ENCODE results near the gene PRR36.

DNA sequence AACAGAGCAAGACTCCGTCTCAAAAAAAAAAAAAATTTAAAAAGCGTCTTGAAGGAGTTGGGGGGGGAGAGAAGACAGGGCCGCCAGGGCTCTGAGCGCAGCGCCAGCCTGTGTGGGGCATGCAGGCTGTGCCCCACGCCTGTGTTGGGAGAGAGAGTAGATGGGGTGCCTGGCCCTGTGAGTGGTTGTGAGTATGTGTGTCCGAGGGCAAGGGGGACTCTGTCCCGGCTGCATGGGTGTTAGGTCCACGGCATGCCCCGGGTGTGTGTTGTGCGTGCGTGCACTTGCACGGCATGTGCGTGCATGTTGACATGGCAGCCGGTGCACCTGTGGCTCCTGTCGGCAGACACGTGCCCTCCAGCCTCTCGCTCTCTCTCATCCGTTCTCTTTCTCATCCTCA, 32.9 kb upstream of the PRR36 start:
- TF ChIP-seq FOXK1 (CRISPR knock-in tag; IDR thresholded peaks at IDR 0.05) (no peak), ZNF121 (CRISPR knock-in tag; IDR thresholded peaks at IDR 0.05) (no peak), FOXJ3 (CRISPR knock-in tag; IDR thresholded peaks at IDR 0.05; ENCODE audit: borderline replicate concordance) (no peak), SP1 (CRISPR knock-in tag; conservative IDR thresholded peaks at IDR 0.05) (no peak), TEAD4 (CRISPR knock-in tag; IDR thresholded peaks at IDR 0.05) (no peak)
- TF ChIP-seq, protein P1, sequence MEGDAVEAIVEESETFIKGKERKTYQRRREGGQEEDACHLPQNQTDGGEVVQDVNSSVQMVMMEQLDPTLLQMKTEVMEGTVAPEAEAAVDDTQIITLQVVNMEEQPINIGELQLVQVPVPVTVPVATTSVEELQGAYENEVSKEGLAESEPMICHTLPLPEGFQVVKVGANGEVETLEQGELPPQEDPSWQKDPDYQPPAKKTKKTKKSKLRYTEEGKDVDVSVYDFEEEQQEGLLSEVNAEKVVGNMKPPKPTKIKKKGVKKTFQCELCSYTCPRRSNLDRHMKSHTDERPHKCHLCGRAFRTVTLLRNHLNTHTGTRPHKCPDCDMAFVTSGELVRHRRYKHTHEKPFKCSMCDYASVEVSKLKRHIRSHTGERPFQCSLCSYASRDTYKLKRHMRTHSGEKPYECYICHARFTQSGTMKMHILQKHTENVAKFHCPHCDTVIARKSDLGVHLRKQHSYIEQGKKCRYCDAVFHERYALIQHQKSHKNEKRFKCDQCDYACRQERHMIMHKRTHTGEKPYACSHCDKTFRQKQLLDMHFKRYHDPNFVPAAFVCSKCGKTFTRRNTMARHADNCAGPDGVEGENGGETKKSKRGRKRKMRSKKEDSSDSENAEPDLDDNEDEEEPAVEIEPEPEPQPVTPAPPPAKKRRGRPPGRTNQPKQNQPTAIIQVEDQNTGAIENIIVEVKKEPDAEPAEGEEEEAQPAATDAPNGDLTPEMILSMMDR (IDR thresholded peaks at IDR 0.05), result no peak
- TF ChIP-seq, protein P2, sequence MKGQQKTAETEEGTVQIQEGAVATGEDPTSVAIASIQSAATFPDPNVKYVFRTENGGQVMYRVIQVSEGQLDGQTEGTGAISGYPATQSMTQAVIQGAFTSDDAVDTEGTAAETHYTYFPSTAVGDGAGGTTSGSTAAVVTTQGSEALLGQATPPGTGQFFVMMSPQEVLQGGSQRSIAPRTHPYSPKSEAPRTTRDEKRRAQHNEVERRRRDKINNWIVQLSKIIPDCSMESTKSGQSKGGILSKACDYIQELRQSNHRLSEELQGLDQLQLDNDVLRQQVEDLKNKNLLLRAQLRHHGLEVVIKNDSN (CRISPR knock-in tag; IDR thresholded peaks at IDR 0.05), result no peak
